A673 (cell line): ENCODE measurements around the gene STARD13.
A peak's percentile ranks its signal among the peaks of the same experiment; 100 is the strongest.

Experiments used
- CTCF ChIP-seq: fragments of 300-800, 200-600 bp; sonication (generic); conservative IDR thresholded peaks from 2 replicates; pipeline ENCODE4 v1.5.1; 2017; ENCODE audit warnings: low read depth, mild to moderate bottlenecking, antibody characterized with exemption, low read length, moderate library complexity, mixed read lengths
- EZH2 ChIP-seq: fragments of 200-600 bp; sonication (generic); IDR thresholded peaks from 2 replicates; pipeline ENCODE4 v1.6.1; 2017; ENCODE audit warnings: borderline replicate concordance, low read depth, mild to moderate bottlenecking, mixed read lengths, antibody characterized with exemption, low read length; ENCODE audit not compliant: poor library complexity, severe bottlenecking

GRCh38 chr13:33069365-33069764 lies 216.2 kb downstream of the STARD13 start:
- peak; percentile 52 for TF ChIP-seq CTCF
- TF ChIP-seq EZH2, result no peak
